Dermis blood vessel endothelial cell (primary cell): ENCODE results near the gene CTSH. TPM values are rescaled to one million over a fixed set of nuclear protein-coding genes. Genes with fewer than 3 reads are reported as not detected.
"Not testable (repeated sequence)": the region's sequence is repeated elsewhere in the genome, so short reads cannot be mapped to it uniquely, and the experiment has no call there.

Experiments used
- DNase-seq: peaks from one replicate; pipeline ENCODE4 v3.0.0; 2010
- total RNA-seq: library from RNA; depleted of rRNA; stranded (reverse); fragments of >200 nt; gene quantifications from 2 replicates; pipeline ENCODE4 v1.2.3, GENCODE V29; 2014

Gene CTSH
- total RNA-seq, 1 donor from 2014 or later: 50.2 TPM

DNA sequence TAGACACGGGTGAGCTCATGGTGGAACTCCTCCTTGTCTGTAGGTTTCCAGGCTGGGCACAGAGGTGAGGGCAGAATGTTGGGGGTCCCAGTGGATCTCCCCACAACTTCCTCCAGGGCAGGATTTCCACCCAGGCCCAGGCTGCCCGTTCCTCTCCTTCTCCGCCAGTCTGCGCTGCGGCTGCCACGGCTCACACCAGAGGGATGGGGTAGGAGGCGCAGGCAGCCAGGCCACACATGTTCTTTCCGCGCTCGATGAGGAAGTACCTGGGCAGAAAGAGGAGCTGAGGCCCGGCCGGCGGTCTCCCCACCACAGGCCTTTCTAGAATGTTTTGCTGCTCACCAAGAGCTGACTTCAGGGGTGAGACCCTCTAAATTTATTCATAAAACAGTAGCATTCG lies 22.9 kb downstream of the CTSH start:
- DNase-seq: no peak

GRCh38 chr15:78921517-78921916 lies 23.3 kb downstream of the CTSH start:
- no peak for DNase-seq

DNA sequence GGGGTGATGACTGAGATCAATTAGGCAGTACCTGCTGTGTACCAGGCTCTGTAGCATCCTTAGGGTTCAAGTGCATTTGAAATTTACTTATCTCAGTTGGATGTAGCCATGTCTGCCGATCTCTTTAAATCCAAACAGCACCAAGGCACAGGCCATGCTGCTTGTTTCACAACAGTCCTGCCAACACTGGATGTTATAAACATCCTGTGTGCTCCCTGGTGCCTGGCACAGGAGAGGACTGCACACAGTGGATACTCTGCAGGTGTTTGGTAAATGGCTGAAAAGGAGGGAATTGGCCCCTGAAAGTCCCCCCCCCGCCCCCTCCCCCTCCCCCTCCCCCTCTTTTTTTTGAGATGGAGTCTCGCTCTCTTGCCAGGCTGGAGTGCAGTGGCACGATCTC lies 27.0 kb downstream of the CTSH start:
- DNase-seq: no peak

GRCh38 chr15:78916088-78916487 lies 28.8 kb downstream of the CTSH start:
- no peak for DNase-seq

GRCh38 chr15:78915341-78916087 lies 29.3 kb downstream of the CTSH start:
- no peak for DNase-seq

- peak; percentile 39 for DNase-seq
Measured at GRCh38 chr15:78914027-78914764, 30.6 kb downstream of the CTSH start.

GRCh38 chr15:78913012-78913411 lies 31.8 kb downstream of the CTSH start:
- DNase-seq: no peak

DNA sequence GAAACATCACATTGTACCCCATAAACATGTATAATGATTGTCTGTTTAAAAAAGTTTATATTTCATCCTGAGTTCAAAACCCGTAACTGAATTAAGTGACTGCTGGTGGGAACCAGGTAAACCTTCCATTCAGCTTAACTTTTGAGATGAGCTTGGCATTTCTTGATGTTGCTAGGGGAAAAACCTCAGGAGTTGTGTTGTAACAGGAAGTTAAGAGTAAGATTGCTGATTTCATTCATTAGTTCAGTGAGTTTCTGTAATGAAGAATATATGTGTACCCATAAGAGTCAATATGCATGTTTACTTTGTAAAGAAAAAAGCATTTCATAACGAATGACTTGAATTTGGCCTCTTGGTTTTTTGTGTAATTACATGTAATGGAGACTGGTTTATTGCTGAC lies 32.5 kb downstream of the CTSH start:
- no peak for DNase-seq

- DNase-seq: no peak
Measured at GRCh38 chr15:78910271-78910670, 34.6 kb downstream of the CTSH start.

GRCh38 chr15:78909791-78910228 lies 35.0 kb downstream of the CTSH start:
- peak; percentile 77 for DNase-seq

- DNase-seq: no peak
Measured at GRCh38 chr15:78909160-78909695, 35.6 kb downstream of the CTSH start.

GRCh38 chr15:78907577-78907976 lies 37.3 kb downstream of the CTSH start:
- peak; percentile 41 for DNase-seq

DNA sequence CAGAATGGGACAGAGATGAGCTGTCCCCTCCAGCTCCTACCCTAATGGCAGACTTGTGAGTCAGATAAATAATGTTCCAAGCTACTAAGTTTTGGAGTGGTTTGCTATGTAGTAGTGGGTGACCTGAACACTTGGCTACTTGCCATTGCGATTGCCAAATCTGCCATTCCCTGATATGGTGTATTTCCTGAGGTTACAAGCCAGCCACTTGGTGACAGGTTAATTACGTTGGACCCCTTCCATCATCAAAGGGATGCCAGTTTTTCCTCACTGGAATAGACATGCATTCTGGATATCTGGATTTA lies 38.6 kb downstream of the CTSH start:
- peak; percentile 61 for DNase-seq

- no peak for DNase-seq
Measured at GRCh38 chr15:78904599-78905358, 40.1 kb downstream of the CTSH start.

DNA sequence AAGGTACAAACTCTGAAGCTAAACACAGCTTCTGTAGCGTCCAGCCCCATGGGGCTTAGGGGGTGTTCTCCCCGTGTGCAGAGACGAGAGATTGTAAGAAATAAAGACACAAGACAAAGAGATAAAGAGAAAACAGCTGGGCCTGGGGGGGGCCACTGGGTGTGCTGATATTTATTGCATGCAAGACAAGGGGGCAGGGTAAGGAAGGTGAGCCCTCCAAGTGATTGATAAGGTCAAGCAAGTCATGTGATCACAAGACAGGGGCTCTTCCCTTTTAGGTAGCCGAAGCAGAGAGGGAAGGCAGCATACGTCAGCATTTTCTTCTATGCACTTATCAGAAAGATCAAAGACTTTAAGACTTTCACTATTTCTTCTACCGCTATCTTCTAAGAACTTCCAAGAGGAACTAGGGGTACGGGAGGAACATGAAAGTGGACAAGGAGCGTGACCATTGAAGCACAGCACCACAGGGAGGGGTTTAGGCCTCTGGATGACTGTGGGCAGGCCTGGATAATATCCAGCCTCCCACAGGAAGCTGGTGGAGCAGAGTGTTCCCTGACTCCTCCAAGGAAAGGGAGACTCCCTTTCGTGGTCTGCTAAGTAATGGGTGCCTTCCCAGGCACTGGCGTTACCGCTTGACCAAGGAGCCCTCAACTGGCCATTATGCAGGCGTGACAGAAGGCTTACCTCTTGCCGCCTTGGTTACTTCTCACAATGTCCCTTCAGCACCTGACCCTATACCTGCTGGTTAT lies 42.4 kb downstream of the CTSH start:
- DNase-seq: not testable (repeated sequence)

- DNase-seq: not testable (repeated sequence)
Measured at GRCh38 chr15:78900819-78901533, 43.9 kb downstream of the CTSH start.

DNA sequence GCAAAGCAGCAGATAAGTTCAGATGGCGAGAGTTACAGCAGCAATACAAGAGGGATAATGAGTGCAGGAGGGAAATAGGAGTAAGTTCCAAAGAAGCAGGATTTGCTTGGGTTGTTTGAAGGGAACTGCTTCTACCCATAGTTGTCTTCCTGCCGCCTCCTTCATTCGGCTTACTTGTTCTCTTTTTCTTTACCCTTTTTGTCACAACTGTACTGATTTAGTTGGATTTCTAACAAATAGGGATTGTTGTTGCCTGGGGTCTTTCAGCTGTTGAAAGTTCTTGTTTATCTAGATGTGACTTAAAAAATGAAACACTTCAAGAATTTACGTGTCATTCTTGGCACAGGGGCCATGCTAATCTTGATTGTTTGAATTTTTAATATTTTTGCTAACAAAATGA lies 46.3 kb downstream of the CTSH start:
- DNase-seq: no peak

DNA sequence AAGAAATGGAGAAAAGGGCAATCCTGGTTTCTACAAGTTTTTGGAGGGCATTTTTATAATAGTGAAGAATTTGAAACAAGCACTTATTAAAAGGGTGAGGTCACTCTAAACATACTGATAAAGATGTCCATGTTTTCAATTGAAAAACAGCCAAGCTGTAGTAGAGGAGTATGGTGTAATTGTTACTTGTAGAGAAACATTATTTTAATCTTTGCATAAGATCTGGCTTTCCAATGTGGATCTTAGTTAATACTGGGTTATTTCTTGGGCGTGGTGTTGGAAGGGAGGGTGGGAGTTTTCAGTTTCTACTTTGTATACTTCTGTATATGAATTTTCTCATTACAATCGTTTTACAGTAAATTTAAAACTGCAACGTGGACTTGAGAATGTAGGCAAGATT lies 49.4 kb downstream of the CTSH start:
- DNase-seq: no peak

DNA sequence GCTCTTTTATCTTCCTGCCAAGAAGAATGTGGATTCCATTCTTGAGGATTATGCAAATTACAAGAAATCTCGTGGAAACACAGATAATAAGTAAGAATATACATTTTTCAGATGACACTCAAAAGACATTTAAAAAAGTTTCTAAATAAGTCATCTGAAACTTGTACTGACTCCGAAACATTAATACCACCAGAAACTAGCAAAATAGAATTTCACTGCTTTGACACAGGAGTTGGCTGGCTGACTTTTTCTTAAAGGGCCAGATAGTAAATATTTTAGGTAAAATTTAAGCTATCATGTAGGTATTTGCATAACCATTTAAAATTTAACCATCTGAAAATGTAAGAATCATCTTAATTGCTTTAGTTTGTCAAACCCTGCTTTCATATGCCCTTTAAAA lies 51.3 kb downstream of the CTSH start:
- no peak for DNase-seq

DNA sequence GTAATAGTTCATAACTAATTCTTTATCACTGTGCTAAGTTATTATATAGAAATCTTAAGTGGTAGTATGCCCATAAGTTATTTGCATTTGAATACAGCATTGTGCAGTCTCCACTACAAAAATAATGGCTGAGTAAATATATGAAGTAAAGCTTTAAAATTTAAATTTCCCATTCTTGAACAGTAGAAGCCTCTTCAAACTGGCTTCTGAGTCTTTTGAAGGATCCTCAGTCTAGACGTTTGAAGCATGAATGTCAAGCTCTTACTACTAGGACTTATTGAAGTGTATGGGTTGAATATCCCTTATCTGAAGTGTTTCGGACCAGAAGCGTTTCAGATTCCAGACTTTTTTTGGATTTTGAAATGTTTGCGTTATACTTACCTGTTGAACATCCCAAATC lies 55.8 kb downstream of the CTSH start:
- DNase-seq: no peak

GRCh38 chr15:78881681-78882080 lies 63.2 kb downstream of the CTSH start:
- no peak for DNase-seq

DNA sequence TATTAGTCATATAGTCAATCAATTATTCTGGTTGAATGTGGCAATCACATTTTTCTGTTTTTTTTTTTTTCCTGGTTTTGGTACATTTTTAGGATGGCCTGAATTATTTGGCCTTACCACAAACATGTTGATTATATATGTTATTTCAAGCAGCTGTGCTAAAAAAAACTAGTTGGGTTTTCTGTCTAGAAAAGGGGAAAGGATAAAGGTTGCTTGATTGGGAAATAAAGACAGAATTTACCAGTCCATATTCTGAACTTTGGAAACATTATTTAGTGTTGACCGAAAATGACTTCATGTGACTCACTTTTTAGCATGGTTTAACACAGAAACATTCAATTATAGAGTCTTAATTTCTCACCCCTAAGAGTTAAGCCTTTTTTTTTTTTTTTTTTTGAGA lies 64.0 kb downstream of the CTSH start:
- DNase-seq: no peak
